A549 (cell line): ENCODE results near the gene CACNA2D2.

Source experiments
- CHD4 ChIP-seq: fragments of 200-600 bp; sonication (generic); IDR thresholded peaks from 2 replicates; pipeline ENCODE4 v1.6.1; 2016; ENCODE audit warnings: antibody characterized with exemption, mild to moderate bottlenecking, borderline replicate concordance
- EHMT2 ChIP-seq: fragments of 200-600 bp; sonication (generic); IDR thresholded peaks from 2 replicates; pipeline ENCODE4 v1.6.1; 2016; ENCODE audit warnings: antibody characterized with exemption, low read depth, mild to moderate bottlenecking, moderate library complexity
- EP300 ChIP-seq, 2 experiments: fragments of >200 bp; sonication (Bioruptor Twin); formaldehyde crosslinking; IDR thresholded peaks; 2 replicates in 1 of 2; 3 replicates in 1 of 2; pipeline ENCODE4 v1.6.1; 2016 to 2017
- HDAC2 ChIP-seq: fragments of 200-600 bp; sonication (generic); IDR thresholded peaks from 2 replicates; pipeline ENCODE4 v1.6.1; 2016
- NR3C1 ChIP-seq: fragments of >200 bp; sonication (Bioruptor Twin); formaldehyde crosslinking; IDR thresholded peaks from 3 replicates; pipeline ENCODE4 v1.6.1; 2017
- POLR2A ChIP-seq: IDR thresholded peaks from 2 replicates; pipeline ENCODE4 v1.6.1; 2012; ENCODE audit warnings: mild to moderate bottlenecking, low read length
- RARB ChIP-seq: fragments of 250-450 bp; sonication (Bioruptor Pico); IDR thresholded peaks from 2 replicates; pipeline ENCODE4 v1.8.0; 2021; ENCODE audit warnings: mild to moderate bottlenecking, moderate library complexity
- RFX5 ChIP-seq: fragments of 450-650 bp; IDR thresholded peaks from 2 replicates; pipeline ENCODE4 v1.7.1; 2014; ENCODE audit warnings: antibody characterized with exemption, mild to moderate bottlenecking, moderate library complexity
- TF ChIP-seq, protein P1 (sequence below): fragments of >200 bp; sonication (Bioruptor Twin); formaldehyde crosslinking; IDR thresholded peaks from 3 replicates; pipeline ENCODE4 v1.5.1; 2016
- TF ChIP-seq, protein P2 (sequence below): fragments of >200 bp; sonication (Bioruptor Twin); formaldehyde crosslinking; IDR thresholded peaks from 3 replicates; pipeline ENCODE4 v1.6.1; 2016
- TF ChIP-seq, protein P3 (sequence below): fragments of 250-450 bp; sonication (Bioruptor Pico); IDR thresholded peaks from 2 replicates; pipeline ENCODE4 v1.5.0; 2021; ENCODE audit warnings: mild to moderate bottlenecking, moderate library complexity, borderline replicate concordance

DNA sequence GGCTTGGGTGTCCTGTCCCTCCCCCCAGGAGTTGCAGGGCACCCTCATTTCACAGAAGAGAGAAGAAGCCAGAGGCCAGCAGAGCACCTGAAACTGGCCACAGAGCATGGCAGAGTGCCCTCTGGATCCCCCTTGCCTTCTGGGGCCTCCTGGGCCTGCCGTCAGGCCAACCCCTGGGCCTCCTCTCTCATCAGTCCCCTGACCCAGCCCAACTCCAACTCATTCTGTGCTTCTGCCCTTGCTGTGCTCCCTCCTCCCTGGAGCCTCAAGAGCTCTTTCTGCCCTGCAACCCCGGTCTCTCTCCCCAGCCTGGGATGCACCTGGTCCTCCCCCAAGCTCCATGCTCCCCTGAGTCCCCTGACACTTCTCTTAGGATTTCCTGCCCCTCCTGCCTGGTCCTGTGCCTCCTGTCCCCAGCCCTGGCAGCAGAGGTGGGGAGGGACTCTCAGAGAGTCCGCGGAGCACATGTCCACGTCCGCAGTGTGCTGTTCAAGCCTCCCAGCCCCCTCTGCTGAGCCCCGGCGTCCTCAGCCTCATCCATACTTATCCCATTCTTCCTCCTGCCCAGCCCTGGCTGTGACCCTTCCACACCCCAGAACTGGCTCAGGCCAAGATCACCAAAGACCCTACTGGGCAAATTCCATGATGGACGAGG, 30.5 kb upstream of the CACNA2D2 start:
- TF ChIP-seq, protein P1, sequence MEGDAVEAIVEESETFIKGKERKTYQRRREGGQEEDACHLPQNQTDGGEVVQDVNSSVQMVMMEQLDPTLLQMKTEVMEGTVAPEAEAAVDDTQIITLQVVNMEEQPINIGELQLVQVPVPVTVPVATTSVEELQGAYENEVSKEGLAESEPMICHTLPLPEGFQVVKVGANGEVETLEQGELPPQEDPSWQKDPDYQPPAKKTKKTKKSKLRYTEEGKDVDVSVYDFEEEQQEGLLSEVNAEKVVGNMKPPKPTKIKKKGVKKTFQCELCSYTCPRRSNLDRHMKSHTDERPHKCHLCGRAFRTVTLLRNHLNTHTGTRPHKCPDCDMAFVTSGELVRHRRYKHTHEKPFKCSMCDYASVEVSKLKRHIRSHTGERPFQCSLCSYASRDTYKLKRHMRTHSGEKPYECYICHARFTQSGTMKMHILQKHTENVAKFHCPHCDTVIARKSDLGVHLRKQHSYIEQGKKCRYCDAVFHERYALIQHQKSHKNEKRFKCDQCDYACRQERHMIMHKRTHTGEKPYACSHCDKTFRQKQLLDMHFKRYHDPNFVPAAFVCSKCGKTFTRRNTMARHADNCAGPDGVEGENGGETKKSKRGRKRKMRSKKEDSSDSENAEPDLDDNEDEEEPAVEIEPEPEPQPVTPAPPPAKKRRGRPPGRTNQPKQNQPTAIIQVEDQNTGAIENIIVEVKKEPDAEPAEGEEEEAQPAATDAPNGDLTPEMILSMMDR, result no peak
- TF ChIP-seq, protein P2, sequence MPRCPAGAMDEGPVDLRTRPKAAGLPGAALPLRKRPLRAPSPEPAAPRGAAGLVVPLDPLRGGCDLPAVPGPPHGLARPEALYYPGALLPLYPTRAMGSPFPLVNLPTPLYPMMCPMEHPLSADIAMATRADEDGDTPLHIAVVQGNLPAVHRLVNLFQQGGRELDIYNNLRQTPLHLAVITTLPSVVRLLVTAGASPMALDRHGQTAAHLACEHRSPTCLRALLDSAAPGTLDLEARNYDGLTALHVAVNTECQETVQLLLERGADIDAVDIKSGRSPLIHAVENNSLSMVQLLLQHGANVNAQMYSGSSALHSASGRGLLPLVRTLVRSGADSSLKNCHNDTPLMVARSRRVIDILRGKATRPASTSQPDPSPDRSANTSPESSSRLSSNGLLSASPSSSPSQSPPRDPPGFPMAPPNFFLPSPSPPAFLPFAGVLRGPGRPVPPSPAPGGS, result no peak
- TF ChIP-seq NR3C1 (no peak), POLR2A (no peak), HDAC2 (no peak), CHD4 (no peak), RARB (CRISPR knock-in tag) (no peak), RFX5 (no peak), EP300 (IDR thresholded peaks at IDR 0.05) (no peak), EHMT2 (no peak)
- TF ChIP-seq, protein P3, sequence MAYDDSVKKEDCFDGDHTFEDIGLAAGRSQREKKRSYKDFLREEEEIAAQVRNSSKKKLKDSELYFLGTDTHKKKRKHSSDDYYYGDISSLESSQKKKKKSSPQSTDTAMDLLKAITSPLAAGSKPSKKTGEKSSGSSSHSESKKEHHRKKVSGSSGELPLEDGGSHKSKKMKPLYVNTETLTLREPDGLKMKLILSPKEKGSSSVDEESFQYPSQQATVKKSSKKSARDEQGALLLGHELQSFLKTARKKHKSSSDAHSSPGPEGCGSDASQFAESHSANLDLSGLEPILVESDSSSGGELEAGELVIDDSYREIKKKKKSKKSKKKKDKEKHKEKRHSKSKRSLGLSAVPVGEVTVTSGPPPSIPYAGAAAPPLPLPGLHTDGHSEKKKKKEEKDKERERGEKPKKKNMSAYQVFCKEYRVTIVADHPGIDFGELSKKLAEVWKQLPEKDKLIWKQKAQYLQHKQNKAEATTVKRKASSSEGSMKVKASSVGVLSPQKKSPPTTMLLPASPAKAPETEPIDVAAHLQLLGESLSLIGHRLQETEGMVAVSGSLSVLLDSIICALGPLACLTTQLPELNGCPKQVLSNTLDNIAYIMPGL (CRISPR knock-in tag), result no peak
